A549 (cell line): ENCODE results near the gene OR8B4. TPM values are rescaled to one million over a fixed set of nuclear protein-coding genes. Genes with fewer than 3 reads are reported as not detected.

Experiments
- ATAC-seq, 2 experiments: fragments of 200-7000 bp in 1 of 2; fragments of >200 bp in 1 of 2; cut with Nextera tagmentation in 1 of 2; cut with Tn5 transposase in 1 of 2; 3 replicates each; pipeline versions ENCODE4 v1.8.0 to v1.9.1; 2018 to 2020; ENCODE audit warnings: mild to moderate bottlenecking in 1 of 2, moderate library complexity in 1 of 2
- CTCF ChIA-PET: fragments of 300-600 bp; sonication (Branson Sonifier 250); formaldehyde crosslinking; extraction: SDS; loops from one replicate; lab custom pipeline; 2021; ENCODE audit warnings: antibody characterized with exemption, inconsistent platforms; lab: Yijun Ruan, JAX
- POLR2A ChIA-PET: fragments of 350-600 bp; formaldehyde crosslinking; extraction: SDS; loops from one replicate; lab custom pipeline; 2021; ENCODE audit warnings: antibody characterized with exemption, inconsistent platforms; lab: Yijun Ruan, JAX
- DNase-seq, 2 experiments: peaks; one replicate each; pipeline versions ENCODE4 v3.0.0 to v3.0.0-alpha.2; 2011 to 2016; ENCODE audit warnings: low read depth in 1 of 2, low spot score in 1 of 2
- FAIRE-seq: peaks from 2 replicates; lab custom pipeline; 2011; peaks lifted over from hg19 to GRCh38; lab: Jason Lieb, UNC
- H3K27ac ChIP-seq, 2 experiments: fragments of >200 bp; sonication (Bioruptor Twin); formaldehyde crosslinking; 3 replicates each; pipeline ENCODE4 v1.5.1; 2016 to 2017
- H3K4me1 ChIP-seq: fragments of >200 bp; sonication (Bioruptor Twin); formaldehyde crosslinking; 3 replicates; pipeline ENCODE4 v1.6.1; 2016
- H3K4me2 ChIP-seq: fragments of >200 bp; sonication (Bioruptor Twin); formaldehyde crosslinking; 3 replicates; pipeline ENCODE4 v1.6.1; 2016
- H3K4me3 ChIP-seq: fragments of >200 bp; sonication (Bioruptor Twin); formaldehyde crosslinking; 3 replicates; pipeline ENCODE4 v1.5.1; 2016
- H3K9me3 ChIP-seq: fragments of >200 bp; sonication (Bioruptor Twin); formaldehyde crosslinking; 3 replicates; pipeline ENCODE4 v1.6.1; 2016
- BHLHE40 ChIP-seq: IDR thresholded peaks from 2 replicates; pipeline ENCODE4 v1.6.1; 2012; ENCODE audit warnings: low read depth, low read length, inconsistent platforms
- CEBPB ChIP-seq, 2 experiments: fragments of >200 bp in 1 of 2; sonication (Bioruptor Twin) in 1 of 2; formaldehyde crosslinking in 1 of 2; IDR thresholded peaks; 2 replicates each; pipeline ENCODE4 v1.6.1; 2012 to 2016
- E2F6 ChIP-seq: IDR thresholded peaks from 2 replicates; pipeline ENCODE4 v1.6.1; 2012; ENCODE audit warnings: low read depth, borderline replicate concordance
- EHMT2 ChIP-seq: fragments of 200-600 bp; sonication (generic); IDR thresholded peaks from 2 replicates; pipeline ENCODE4 v1.6.1; 2016; ENCODE audit warnings: antibody characterized with exemption, low read depth, mild to moderate bottlenecking, moderate library complexity
- ELK1 ChIP-seq: fragments of 150-350 bp; IDR thresholded peaks from 2 replicates; pipeline ENCODE4 v1.6.1; 2014; ENCODE audit warnings: low read depth, mild to moderate bottlenecking, low read length
- HMGXB4 ChIP-seq: fragments of 250-450 bp; sonication (Bioruptor Pico); IDR thresholded peaks from 2 replicates; pipeline ENCODE4 v1.5.0; 2021; ENCODE audit warnings: mild to moderate bottlenecking, moderate library complexity, borderline replicate concordance
- HOXA7 ChIP-seq: fragments of 250-450 bp; sonication (Bioruptor Pico); IDR thresholded peaks from 2 replicates; pipeline ENCODE4 v1.5.0; 2020; ENCODE audit warnings: mild to moderate bottlenecking, moderate library complexity
- HOXB5 ChIP-seq: fragments of 250-450 bp; sonication (Bioruptor Pico); IDR thresholded peaks from 2 replicates; pipeline ENCODE4 v1.5.0; 2020; ENCODE audit warnings: mild to moderate bottlenecking, moderate library complexity
- KDM1A ChIP-seq: fragments of 200-600 bp; sonication (generic); IDR thresholded peaks from 2 replicates; pipeline ENCODE4 v1.6.1; 2016; ENCODE audit warnings: low read depth, mild to moderate bottlenecking
- PBX3 ChIP-seq: IDR thresholded peaks from 2 replicates; pipeline ENCODE4 v1.6.1; 2012
- RCOR1 ChIP-seq: fragments of 150-350 bp; IDR thresholded peaks from 2 replicates; pipeline ENCODE4 v1.6.1; 2014; ENCODE audit warnings: antibody characterized with exemption, low read length, low read depth
- USF2 ChIP-seq: fragments of 450-650 bp; IDR thresholded peaks from 2 replicates; pipeline ENCODE4 v1.6.1; 2014; ENCODE audit warnings: antibody characterized with exemption
- ZC3H11A ChIP-seq: fragments of 450-650 bp; IDR thresholded peaks from 2 replicates; pipeline ENCODE4 v1.6.1; 2014; ENCODE audit warnings: antibody characterized with exemption, mild to moderate bottlenecking
- ZSCAN20 ChIP-seq: fragments of 250-450 bp; sonication (Bioruptor Pico); IDR thresholded peaks from 2 replicates; pipeline ENCODE4 v1.8.0; 2022; ENCODE audit warnings: mild to moderate bottlenecking, moderate library complexity
- WGBS: methylation state at CpG from one replicate; pipeline ENCODE4 v1.1.6; 2017; ENCODE audit errors: missing lambda C conversion rate; 5-methylcytosine and 5-hydroxymethylcytosine counted together
- polyA plus RNA-seq, 4 experiments: library from polyadenylated mRNA; depleted of rRNA in 3 of 4; stranded (reverse); fragments of >200 nt; fragmentation: RNase III in 1 of 4; extraction: RNeasy Plus Mini Kit Qiagen cat#74134 plus additional on column Dnase treatment in 1 of 4; gene quantifications; 2 replicates in 3 of 4; 3 replicates in 1 of 4; pipeline ENCODE4 v1.2.3, GENCODE V29; 2011 to 2017

The OR8B4 gene
- polyA plus RNA-seq, 2 of the 4 experiments (the other 2 are of a cell fraction), result not detected

GRCh38 chr11:124442442-124442841 is 17.8 kb upstream of the OR8B4 start:
- FAIRE-seq (no peak), ATAC-seq (no peak), DNase-seq (no peak)
- Histone ChIP-seq H3K9me3 (no peaks in the 10 kb centered on the region), H3K4me2 (no peak overlapping the region), H3K27ac (no peak overlapping the region), H3K4me3 (no peak overlapping the region), H3K4me1 (no peaks in the 10 kb centered on the region)
- POLR2A ChIA-PET, result no interaction called here
- CTCF ChIA-PET, result interaction anchor here (0.8 to 0.9 kb wide), 2 partner anchors 62 to 151 kb away, joined by 3 read pairs; no protein-coding TSS in a partner anchor
- WGBS, result 3% methylated on average over 6 of the region's 6 CpGs
- no peak for TF ChIP-seq E2F6
- TF ChIP-seq HOXA7, result no peak
- no peak for TF ChIP-seq PBX3

- no peak for DNase-seq
- 41% methylated on average over 7 of the region's 7 CpGs for WGBS
- no peak for FAIRE-seq
- H3K4me2 ChIP-seq, result no peak overlapping the region
- no peak overlapping the region for H3K27ac ChIP-seq
- TF ChIP-seq CEBPB (IDR thresholded peaks at IDR 0.05) (no peak), ELK1 (no peak), RCOR1 (no peak)
- ChIA-PET CTCF (interaction anchor here (1.6 kb wide), 1 partner anchor 39 kb away, joined by 3 read pairs; no protein-coding TSS in a partner anchor), POLR2A (no interaction called here)
- H3K4me1 ChIP-seq, result no peaks in the 10 kb centered on the region
- no peak overlapping the region for H3K4me3 ChIP-seq
- H3K9me3 ChIP-seq, result no peaks in the 10 kb centered on the region
- ATAC-seq, result no peak
Observed at GRCh38 chr11:124441519-124441918, 16.8 kb upstream of the OR8B4 start.

- 16% methylated on average over 5 of the region's 5 CpGs for whole genome bisulfite sequencing
- Histone ChIP-seq H3K4me3 (no peak overlapping the region), H3K4me1 (no peaks in the 10 kb centered on the region), H3K4me2 (no peak overlapping the region), H3K9me3 (no peaks in the 10 kb centered on the region), H3K27ac (no peak overlapping the region)
- ATAC-seq, result no peak
- POLR2A ChIA-PET, result no interaction called here
- CTCF ChIA-PET, result interaction anchor here (1.6 kb wide), 1 partner anchor 38 kb away, joined by 3 read pairs; no protein-coding TSS in a partner anchor
- no peak for DNase-seq
- FAIRE-seq, result no peak
- TF ChIP-seq HMGXB4 (CRISPR knock-in tag) (no peak), ZSCAN20 (CRISPR knock-in tag) (no peak), HOXB5 (no peak), USF2 (no peak), CEBPB (IDR thresholded peaks at IDR 0.05) (no peak), ZC3H11A (no peak), KDM1A (no peak), EHMT2 (no peak), BHLHE40 (no peak)
Observed at GRCh38 chr11:124441081-124441480, 16.4 kb upstream of the OR8B4 start.
